HG02678 (cell line): ENCODE results near the gene RNF112.

Experiments used
- ATAC-seq: cut with Tn5 transposase; IDR thresholded peaks from one replicate; pipeline ENCODE4 v1.9.1; 2021; ENCODE audit warnings: mild to moderate bottlenecking, moderate library complexity; ENCODE audit not compliant: unreplicated experiment

Gene RNF112, protein sequence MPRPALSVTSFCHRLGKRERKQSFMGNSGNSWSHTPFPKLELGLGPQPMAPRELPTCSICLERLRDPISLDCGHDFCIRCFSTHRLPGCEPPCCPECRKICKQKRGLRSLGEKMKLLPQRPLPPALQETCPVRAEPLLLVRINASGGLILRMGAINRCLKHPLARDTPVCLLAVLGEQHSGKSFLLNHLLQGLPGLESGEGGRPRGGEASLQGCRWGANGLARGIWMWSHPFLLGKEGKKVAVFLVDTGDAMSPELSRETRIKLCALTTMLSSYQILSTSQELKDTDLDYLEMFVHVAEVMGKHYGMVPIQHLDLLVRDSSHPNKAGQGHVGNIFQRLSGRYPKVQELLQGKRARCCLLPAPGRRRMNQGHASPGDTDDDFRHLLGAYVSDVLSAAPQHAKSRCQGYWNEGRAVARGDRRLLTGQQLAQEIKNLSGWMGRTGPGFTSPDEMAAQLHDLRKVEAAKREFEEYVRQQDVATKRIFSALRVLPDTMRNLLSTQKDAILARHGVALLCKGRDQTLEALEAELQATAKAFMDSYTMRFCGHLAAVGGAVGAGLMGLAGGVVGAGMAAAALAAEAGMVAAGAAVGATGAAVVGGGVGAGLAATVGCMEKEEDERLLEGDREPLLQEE

GRCh38 chr17:19410875-19411620, at the start of gene RNF112:
RNF112 (plus strand) TSS chr17:19411232; CDS start chr17:19411409, 177 bp downstream.
- ATAC-seq: no peak

- ATAC-seq: no peak
These were observed 49.7 kb upstream of the RNF112 start for GRCh38 chr17:19361326-19361725.

GRCh38 chr17:19361944-19362276, 49.1 kb upstream of the RNF112 start:
- no peak for ATAC-seq

DNA sequence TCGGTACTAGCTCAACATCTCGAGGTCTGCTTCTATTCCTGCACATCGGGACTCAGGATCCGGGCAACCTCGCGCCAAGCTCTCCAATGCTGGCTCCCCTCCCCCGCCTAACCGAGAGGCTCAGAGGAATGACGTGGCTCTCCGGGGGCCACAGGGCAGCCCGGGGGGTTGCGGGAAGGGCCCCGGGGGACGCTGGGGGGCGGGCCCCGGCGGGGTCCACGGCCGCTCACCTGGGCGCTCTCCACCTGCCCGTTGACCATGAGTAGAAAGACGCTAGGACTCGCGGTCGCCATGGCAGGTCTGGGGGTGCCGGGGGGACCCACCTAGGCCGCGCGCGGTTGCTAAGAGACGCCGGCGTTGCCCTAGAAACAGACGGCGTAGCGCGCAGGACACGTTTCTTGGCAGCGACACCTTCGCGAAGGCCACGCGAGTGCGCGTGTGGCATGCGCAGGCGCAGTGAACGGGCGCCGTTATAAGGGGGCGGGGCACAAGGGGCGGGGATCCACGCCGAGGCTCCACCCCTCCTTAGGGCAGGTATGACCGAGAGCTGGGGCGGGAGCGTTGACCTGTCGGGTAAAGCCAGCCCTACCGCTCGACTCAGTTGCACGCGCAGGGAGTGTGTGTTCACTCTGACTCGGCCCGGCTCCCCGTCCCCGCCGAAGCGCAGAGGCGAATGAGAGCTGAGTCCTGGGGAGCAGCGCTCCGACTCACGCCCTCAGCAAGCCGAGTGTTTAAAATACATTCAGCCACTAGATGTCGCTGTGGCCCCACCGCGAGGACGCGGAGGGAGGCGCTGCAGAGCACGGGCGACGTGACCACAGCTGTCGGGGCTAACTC, 48.5 kb upstream of the RNF112 start, which contains the start of gene B9D1:
Gene B9D1, minus strand, starts transcription at position 447 of the 837 bp plus-strand sequence. Its CDS starts 154 bp downstream, at position 293.
- ATAC-seq: peak; percentile 84

- no peak for ATAC-seq
These were observed 48.0 kb upstream of the RNF112 start for GRCh38 chr17:19363114-19363438.

- no peak for ATAC-seq
These were observed 47.5 kb upstream of the RNF112 start for GRCh38 chr17:19363460-19364035.

DNA sequence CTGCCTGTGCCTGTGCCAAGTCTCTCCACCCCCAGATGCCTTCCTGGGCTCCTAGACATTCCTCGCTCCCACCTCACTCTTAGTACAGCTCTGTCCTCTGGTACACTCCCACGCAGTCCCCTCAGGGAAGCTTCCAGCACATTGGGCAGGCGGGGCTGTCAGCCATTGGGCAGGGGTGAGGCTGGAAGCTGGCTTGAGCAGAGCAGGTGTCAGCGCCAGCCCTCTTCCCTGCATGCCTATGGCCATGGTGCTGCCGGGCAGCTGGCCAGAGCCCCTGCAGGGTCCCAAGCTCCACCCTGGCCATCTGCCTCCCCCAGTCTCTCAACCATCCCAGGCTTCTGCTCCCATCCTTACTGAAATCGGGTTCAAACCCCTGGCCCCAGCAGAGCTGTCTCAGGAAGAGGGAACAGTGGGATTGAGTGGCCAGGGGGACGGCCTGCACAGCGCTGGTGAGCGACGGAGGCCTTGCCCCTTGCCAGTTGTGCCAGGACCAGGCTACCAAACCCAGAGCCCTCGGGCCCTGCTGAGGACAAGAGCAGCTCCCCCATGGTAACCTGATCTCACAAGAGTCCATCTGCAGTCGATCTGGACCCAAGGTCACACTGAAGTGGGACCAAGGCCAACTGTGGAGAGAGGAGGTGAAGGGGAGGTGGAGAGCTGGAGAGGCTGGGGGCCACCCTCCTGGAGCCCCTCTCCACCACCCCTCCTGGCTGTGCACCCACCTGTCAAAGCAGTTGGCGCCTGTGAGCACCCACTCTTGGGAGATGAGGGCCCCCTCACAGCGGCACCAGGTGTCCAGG, 46.1 kb upstream of the RNF112 start:
- ATAC-seq: no peak

DNA sequence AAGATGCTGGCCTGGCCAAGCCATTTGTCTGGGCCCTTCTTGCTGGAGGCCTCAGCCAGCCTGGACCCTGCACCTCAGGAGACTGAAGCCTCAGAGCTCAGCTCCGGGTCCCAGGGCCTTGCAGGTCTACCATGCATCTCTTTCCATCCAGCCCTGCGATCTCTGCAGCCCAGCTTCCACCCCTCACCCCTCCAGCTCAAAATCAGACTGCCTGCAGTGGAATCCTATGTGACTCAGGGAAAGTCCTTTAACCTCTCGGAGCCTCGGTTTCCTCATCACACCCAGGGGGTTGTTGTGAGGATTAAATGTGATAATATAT, 45.6 kb upstream of the RNF112 start:
- no peak for ATAC-seq

- ATAC-seq: no peak
These were observed 45.0 kb upstream of the RNF112 start for GRCh38 chr17:19365833-19366636.

DNA sequence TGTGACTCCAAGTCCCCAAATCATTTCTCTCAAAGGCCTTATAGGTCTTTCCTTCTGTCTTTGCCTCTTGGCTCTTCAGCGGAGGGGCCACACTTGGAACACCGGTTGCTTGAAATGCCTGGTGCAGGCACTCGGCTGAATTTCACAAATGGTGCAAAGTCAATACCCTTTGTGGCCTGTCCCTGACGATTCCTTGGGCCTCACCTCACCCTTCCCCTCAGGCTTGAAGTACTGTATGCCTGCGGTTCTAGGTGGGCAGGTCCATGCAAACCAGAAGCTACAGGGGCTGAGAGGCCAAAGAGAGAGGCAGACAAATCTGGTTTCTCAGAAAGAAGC, 44.4 kb upstream of the RNF112 start:
- ATAC-seq: no peak

GRCh38 chr17:19368229-19368628, 42.8 kb upstream of the RNF112 start:
- ATAC-seq: no peak

GRCh38 chr17:19369107-19369778, 41.8 kb upstream of the RNF112 start:
- ATAC-seq: no peak

- no peak for ATAC-seq
These were observed 41.1 kb upstream of the RNF112 start for GRCh38 chr17:19369846-19370492.

DNA sequence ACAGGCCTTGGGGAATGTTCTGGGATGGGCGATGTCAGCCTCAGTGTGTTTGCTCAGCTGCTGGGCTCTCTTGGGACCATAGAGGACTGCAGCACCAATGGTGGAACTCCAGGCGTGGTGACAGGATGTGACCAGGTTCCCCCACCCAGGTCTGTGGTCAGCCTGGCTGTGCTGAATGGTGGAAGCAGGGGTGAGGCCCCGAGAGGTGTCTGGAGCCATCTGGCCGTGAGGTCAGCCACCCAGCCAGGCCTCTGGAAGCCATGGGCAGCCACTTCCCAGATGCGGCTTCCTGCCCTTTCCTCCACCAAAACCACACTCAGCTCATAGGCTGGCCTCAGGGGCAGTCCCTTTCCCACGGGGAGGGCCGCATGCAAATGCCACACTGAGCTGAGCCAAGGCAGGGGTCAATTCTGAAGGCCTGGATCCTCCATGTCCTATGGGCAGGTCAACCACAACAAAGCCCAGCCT, 40.5 kb upstream of the RNF112 start:
- peak; percentile 57 for ATAC-seq

GRCh38 chr17:19371259-19372010, 39.6 kb upstream of the RNF112 start:
- no peak for ATAC-seq

GRCh38 chr17:19372011-19372370, 39.0 kb upstream of the RNF112 start:
- no peak for ATAC-seq

DNA sequence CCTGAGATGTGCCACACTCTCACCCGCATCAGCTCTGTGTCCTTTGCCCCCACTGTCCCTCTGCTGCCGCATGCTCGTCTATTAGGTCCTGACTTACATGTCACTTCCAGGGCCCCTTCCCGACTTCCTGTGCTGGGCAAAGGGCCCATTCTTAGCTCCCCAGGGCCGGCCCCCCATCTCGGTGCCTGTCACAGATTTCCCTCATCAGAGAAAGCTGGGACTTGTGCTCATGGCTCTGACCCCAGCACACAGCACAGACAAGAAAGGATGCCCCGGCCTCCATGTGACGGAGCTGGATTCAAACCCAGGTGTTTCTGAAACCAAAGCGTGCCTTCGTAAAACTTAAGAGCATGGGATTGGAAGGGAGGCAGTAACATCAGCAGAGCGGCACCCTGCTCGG, 38.6 kb upstream of the RNF112 start:
- ATAC-seq: no peak
